Ramos (cell line): ENCODE results near the gene CT55.
"Not testable (repeated sequence)": the region's sequence is repeated elsewhere in the genome, so short reads cannot be mapped to it uniquely, and the experiment has no call there.

Experiments used
- in situ Hi-C: fragments of 300-500 bp; cut with MboI; formaldehyde crosslinking; loops from one replicate; pipeline ENCODE4 v1.14.3; 2022; ENCODE audit warnings: low sequenced_read_pairs; ENCODE audit not compliant: unreplicated experiment

Gene CT55, protein sequence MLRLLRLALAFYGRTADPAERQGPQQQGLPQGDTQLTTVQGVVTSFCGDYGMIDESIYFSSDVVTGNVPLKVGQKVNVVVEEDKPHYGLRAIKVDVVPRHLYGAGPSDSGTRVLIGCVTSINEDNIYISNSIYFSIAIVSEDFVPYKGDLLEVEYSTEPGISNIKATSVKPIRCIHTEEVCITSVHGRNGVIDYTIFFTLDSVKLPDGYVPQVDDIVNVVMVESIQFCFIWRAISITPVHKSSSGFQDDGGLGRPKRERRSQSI

DNA sequence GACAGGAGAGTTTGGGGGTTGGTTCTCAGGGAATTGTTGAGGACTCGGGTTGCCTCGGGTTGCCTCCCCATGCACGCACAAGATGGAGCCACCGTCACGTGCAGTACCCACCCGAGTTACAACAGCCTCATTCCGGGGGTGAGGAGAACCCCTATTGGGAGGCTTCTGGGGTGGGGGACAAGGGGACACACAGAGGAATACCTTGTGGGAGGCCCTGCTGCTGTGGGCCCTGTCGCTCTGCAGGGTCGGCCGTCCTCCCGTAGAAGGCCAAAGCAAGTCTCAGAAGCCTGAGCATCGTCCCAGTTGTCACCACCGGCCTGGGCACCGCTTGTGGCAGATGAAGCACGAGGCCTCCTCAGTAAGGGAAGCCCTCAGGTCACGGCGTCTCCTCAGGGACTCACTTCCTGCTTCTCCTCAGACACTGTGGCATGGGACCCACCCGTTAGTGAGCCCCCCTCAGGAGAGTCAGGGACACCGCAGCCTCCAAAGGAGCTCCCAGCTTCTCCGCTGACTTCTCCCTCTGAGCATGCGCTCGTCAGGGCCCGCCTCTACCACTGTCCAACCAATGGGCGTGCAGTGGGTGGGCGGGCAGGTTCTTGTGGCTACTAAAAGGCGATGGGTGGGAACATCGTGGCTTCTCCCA is at the start of gene CT55:
Gene CT55, minus strand, starts transcription at position 522 of the 643 bp plus-strand sequence. Its CDS starts 227 bp downstream, at position 295.
- in situ Hi-C loops: no loop called here

DNA sequence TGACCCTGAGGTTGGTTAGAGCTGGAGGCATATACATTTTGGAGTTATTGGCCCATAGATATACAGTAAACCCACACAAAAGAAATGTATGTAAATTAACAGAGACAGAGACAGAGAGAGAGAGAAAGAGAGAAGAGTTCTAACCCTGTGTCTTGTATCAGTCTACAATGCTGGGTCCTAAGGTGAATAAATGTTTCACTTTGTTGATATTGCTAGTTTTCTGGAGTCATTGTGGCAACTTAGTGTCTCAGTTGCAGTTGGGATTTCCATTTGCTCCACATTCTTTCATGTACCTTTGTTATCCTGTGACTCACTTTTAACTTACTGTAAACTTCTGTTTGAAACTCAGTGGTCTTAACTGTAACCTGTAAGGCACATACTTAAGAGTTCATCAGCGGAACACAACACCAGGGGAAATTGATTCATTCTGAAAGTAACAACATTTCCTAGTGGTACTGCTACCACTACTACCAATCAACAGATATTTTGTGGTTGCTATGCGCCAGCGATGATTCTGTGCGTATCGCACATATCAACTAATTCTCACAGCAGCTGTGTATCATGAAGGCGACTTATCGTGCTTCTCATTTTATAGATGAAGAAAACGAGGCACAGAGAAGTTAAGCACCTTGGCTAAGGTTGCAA is 42.1 kb upstream of the CT55 start:
- in situ Hi-C loops: no loop called here

DNA sequence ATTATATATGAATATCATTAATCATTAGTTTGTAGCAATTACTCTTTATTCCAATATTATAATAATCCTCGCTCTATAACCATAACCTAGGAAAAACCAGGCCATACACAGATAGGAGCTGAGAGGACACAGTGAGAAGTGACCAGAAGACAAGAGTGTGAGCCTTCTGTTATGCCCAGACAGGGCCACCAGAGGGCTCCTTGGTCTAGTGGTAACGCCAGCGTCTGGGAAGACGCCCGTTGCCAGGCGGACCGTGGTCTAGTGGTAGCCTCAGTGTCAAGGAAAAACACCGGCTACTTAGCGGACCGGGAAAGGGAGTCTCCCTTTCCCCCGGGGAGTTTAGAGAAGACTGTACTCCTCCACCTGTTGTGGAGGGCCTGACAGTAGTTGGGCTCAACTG is 35.2 kb upstream of the CT55 start:
- in situ Hi-C loops: not testable (repeated sequence)

DNA sequence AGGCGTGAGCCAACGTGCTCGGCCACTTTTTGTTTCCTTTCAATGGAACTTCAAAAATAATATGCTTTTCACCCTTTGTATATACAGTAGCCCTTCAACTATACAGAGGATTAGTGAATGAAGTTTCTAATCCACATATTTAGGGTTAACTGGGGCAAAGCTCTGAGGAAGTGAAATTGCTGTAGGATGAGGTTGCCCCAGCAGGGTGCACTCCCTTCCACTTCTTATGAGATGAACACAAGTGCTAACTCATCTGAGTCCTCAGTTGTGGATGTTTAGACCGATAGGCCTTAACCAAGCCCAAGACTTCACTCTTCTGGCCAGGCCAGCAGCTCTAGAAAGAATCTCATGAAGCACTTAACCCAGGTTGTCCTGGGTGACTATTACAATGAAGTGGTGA is 29.1 kb upstream of the CT55 start:
- in situ Hi-C loops: no loop called here

DNA sequence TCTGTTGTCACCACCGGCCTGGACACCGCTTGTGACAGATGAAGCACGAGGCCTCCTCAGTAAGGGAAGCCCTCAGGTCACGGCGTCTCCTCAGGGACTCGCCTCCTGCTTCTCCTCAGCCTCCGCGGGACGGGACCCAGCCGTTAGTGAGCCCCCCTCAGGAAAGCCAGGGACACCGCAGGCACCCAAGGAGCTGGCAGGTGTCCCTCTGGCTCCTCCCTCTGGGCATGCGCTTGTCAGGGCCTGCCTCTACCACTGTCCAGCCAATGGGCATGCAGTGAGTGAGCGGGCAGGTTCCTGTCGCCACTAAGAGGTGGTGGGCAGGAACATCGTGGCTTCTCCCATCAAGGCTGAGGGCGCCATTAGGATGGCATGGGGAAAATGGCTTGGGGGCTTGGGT is 23.5 kb upstream of the CT55 start:
- in situ Hi-C loops: no loop called here

DNA sequence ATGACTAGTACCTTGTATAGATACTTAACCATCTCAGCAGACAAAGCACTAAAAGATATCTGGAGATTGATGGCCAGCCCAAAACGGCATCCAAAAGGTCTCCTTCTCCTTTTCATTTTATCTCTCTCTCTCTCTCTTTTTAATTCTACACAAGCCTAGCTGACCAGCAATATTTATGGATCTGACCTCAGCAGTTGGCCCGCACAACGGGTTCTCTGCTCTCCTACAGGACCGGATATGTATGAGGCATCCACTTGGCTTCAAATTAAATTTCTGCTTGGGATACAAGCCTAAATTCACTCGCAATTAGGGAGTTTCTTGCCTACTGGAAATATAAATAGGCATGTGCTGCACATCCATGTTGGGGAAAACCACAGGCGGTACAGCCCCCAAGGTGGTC is 22.5 kb upstream of the CT55 start:
- in situ Hi-C loops: no loop called here

DNA sequence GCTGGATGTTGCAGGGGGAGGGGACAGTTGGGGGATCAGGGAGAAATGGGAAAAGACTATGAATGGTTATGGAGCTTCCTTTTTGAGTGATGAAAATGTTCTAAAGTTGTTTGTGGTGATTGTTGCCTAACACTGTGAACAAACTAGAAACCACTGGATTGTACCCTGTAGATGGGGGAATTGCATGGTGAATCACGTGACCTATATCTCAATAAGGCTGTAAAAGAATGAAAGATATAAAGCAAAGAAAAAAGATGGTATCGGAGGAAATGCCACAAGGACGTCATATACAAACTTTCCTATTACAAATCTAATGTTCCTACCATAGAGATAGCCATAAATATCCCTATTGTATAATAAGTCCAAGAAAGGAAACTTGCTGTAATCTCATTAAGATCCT is 20.6 kb upstream of the CT55 start:
- in situ Hi-C loops: no loop called here

DNA sequence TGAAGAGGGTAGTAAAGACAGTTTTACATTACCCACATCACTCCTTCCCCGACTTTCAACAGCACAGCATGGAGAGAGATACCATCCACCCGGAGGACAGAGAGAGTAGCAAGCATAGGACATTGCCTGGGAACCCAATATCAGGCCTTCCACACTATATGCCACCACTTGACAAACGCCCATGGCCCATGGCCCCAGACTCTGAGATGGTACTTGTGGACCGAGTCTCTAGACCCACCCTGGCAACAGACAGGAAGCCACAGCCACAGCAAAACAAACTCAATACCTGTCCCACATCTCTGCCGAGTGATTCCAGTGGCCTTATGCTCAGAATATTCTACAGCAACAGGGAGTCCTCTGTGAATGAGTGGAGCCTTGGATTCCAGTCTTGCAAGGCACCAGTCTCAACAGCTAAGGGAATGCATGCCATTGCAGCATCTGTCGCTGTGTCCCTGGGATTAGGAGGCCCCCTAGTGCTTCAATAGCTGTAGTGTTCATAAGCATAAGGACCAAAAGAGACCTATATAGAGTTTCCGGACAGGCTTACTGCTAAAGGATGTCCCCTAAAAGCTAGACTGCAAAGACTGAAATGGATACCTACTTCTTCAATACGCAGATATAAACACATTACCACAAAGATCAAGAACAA is 14.7 kb upstream of the CT55 start:
- in situ Hi-C loops: no loop called here

DNA sequence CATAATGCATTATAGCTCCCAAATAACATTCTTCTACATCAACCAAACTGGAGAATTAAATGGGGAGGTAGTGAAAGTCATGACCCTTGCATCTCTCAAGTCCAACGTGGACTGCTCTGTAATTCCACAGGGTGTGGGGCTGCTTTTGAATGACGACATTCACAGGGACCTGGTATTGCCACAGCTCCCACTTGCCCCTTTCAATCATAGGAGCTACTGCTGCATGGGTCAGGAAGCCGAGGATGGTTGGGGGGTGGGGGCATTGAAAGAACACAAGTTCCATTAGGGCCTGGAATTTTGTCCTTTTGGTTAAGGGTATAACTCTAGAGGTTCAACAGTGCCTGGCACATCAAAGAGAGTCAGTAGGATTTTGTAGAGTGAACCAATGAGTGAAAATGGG is 7.4 kb upstream of the CT55 start:
- in situ Hi-C loops: no loop called here

DNA sequence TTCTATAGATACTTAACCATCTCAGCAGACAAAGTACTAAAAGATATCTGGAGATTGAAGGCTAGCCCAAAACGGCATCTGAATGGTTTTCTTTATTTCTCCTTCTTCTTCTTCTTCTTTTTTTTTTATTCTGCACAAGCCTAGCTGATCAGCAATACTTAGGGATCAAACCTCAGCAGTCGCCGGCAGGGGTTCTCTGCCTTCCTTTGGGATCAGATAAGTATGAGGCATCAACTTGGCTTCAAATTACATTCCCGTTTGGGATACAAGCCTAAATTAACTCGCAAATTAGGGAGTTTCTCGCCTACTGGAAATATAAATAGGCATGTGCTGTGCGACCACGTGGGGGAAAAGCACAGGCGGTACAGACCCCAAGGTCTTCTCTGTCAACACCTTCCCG is 730 bp downstream of the CT55 start:
- in situ Hi-C loops: no loop called here

DNA sequence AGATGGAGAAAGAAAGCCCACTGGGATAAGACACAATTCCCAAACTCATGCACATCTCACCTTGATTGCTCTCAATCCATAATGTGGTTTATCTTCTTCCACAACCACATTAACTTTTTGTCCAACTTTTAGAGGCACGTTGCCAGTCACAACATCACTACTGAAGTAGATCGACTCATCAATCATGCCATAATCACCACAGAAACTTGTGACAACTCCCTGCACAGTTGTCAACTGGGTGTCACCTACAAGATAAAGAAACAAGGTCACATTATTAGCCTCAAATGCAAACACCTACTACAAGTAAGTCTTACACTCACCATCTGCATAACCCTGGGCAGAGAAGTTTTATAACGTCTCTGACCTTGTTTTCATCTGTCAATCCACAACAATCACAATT is 1.7 kb downstream of the CT55 start:
- in situ Hi-C loops: not testable (repeated sequence)

DNA sequence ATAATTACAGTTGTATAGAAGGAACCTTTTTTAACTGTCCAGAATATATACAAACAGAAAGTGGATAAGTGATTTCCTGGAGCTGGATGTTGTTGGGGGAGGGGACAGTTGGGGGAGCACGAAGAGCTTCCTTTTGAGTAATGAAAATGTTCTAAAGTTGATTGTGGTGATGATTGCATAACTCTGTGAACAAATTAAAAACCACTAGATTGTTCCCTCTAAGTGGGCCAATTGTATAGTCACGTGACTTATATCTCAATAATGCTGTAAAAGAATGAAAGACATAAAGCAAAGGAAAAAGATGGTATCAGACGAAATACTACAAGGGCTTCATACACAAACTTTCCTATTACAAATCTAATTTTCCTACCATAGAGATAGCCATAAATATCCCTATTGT is 2.7 kb downstream of the CT55 start:
- in situ Hi-C loops: no loop called here

DNA sequence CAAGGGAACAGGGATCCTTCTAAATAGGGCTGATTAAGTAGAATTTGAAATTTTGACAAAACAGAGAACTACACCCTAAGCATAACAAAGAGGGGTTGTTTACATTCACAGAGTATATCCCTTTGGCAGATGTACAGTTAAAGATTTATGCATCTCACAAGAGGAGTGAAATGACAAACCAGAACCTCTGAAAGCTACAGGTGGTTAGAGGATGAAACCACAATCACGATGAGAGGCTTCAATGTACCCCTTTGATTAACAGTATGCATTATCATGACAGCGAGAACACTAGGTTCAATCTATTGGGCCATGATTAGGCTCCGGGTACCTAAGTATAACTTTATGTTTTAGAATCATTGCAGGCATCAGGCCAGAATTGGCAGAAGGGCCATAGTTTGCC is 16.5 kb downstream of the CT55 start:
- in situ Hi-C loops: not testable (repeated sequence)

DNA sequence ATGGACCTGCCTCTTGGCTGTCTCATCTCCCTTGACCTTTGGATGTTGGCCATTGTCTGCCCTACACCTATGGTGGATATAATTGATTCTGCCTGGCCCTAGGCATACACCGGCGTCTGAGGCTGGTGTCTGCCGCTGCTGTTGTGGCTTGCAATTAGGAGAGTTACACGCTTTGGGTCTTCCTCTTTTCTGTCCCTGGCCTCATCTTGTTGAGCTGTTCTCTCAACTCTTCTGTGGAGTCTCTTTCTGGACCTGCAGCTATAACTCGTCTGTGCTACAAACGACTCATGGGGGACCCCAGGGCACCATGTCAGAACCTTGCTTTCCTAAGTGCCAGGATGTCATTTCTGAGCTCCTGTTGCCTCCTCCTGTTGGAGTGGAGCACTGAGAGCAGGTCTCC is 45.1 kb downstream of the CT55 start:
- in situ Hi-C loops: not testable (repeated sequence)

DNA sequence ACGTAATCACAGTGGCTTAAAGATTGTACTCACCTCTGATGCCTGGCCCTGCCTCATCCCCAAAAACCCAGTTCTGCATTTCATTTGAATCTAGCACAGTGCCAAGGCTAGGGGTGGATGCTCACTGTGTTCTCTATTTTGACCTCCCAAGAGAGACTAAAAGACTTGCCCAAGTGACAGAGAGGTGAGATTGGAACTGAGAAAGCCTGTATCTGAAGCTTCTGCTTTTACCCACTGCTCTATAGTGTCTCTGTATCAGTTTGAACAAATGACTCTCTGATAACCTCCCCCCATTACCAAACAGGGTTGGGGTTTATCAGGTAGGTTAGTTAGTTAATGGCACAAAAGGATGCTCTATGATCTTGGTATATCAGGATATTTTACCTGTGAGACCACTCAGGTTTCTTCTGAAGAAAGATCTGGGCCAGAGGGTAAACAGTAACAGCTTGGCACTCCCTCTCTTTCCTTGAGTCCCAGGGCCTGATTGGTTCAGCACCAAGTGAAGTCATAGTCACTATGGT is 51.1 kb downstream of the CT55 start, which contains the start of gene ETDB:
Gene ETDB, minus strand, starts transcription at position 471 of the 521 bp plus-strand sequence. CDS start 1,265 bp downstream, outside the sequence.
- in situ Hi-C loops: not testable (repeated sequence)

DNA sequence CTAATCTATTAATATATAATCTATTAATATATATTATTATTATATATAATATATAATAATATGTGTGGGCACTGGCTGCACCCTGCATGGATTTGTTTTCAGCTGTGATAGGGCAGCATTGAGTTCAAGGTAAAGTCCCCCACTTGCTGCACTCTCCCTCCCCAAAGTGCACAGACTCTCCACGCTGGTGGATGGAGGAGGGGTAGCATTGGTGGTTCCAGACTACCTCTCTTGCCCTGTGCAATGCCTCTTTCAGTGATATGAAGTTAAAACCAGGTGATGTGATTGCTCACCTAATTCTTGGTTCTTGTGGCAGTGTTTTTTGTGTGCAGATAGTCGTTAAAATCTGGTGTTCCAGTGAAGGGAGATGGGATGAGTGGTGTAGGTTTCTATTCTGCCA is 55.1 kb downstream of the CT55 start:
- in situ Hi-C loops: not testable (repeated sequence)

DNA sequence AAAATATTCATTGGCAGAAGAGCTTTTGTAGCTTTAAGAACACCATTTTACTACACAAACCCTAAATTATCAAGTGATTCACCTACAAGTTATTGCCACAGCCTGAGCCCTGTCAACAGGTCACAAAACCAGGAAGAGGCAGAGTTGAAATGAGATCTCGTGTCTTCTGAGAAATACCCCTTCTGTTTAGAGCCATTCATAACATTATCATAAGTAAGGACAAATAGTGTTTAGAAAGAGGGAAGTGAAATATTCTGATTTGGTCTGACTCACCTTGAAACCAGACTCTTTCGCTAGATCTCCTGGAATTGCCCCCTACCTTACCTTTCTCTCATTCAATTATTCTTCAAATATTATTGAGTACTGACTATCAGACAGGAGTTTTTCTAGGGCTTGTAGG is 56.8 kb downstream of the CT55 start:
- in situ Hi-C loops: no loop called here

DNA sequence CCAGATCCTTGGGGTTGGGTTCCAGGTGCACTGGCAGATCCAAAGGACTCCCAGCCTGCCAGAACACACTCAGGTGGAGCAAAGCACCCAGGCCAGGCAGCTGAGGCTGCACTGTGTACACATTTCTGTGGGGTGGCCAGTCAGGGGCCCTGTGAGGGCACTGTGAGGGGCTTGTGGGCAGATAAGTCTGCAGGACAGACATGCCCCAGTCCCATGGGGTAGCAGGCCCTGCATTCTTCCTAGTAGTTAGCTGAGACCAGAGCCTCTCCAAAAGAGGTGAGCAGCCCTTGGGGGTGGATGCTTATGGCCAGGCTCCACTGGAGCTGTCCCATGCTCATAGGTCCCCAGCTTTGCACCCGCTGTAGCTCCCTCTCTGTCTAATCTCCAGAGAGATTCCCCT is 58.5 kb downstream of the CT55 start:
- in situ Hi-C loops: no loop called here

DNA sequence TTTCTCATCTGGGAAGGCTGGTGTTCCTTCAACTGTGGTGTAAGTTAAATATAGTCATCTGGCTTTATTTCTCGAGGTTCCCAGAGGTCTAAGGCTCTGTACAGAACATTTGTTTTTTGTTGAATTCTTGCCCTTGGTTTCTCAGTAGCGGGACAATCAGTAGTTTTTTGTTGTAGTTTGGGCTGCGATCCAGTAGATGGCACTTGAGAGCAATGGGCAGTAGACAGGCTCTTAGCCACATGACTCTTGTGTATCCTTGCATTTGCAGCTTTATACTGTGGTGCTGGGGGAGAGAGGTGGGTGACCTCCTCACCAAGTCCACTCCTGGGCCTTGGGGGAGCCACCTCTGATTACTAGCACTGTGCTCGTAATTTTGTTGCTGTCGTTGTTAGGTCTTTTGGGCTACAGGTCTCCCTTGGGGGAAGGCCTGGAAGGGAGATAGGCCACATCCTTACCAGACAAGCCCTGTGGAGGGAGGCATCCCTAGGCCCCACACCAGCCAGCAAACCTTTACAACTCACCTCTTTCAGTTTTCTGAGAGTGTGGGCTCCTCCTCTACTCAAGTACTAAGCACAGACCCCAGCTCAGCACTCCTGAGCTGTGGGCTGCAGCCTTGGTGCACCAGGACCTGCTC is 59.0 kb downstream of the CT55 start:
- in situ Hi-C loops: no loop called here

DNA sequence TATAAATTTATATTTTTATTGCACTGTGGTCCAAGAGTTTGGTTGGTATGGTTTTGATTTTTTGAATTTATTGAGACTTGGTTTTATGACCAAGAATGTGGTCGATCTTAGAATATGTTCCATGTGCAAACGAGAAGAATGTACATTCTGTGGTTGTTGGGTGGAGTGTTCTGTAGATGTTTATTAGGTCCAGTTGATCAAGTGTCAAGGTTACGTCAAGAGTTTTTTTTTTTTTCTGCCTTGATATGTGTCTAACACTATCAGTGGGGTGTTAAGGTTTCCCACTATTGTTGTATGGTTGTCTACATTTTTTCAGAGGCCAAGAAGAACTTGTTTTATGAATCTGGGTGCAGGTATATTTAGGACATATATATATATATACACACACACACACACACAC is 61.6 kb downstream of the CT55 start:
- in situ Hi-C loops: no loop called here
